GM18858 (cell line): ENCODE data around the gene EDRF1.

Source experiments
- ATAC-seq: cut with Tn5 transposase; IDR thresholded peaks from one replicate; pipeline ENCODE4 v1.9.1; 2021; ENCODE audit not compliant: unreplicated experiment

EDRF1 gene

GRCh38 chr10:125762692-125763648 lies 43.5 kb downstream of the EDRF1 start:
- ATAC-seq: no peak

GRCh38 chr10:125765835-125766234 lies 46.3 kb downstream of the EDRF1 start:
- ATAC-seq: no peak

GRCh38 chr10:125766511-125766910 lies 47.0 kb downstream of the EDRF1 start:
- no peak for ATAC-seq

GRCh38 chr10:125768219-125768855 lies 48.8 kb downstream of the EDRF1 start:
- no peak for ATAC-seq

GRCh38 chr10:125769175-125769574 lies 49.7 kb downstream of the EDRF1 start:
- no peak for ATAC-seq

GRCh38 chr10:125770844-125771243 lies 51.3 kb downstream of the EDRF1 start:
- ATAC-seq: no peak

- no peak for ATAC-seq
These were observed 52.8 kb downstream of the EDRF1 start for GRCh38 chr10:125772112-125772863.

GRCh38 chr10:125772864-125773180 lies 53.3 kb downstream of the EDRF1 start:
- no peak for ATAC-seq

- ATAC-seq: no peak
These were observed 54.4 kb downstream of the EDRF1 start for GRCh38 chr10:125773687-125774543.

- ATAC-seq: no peak
These were observed 55.2 kb downstream of the EDRF1 start for GRCh38 chr10:125774581-125775191.

- no peak for ATAC-seq
These were observed 56.1 kb downstream of the EDRF1 start, which contains the start of gene MMP21 for GRCh38 chr10:125775491-125776106. MMP21 (minus strand) TSS chr10:125775821; CDS start chr10:125775821, 0 bp downstream.

GRCh38 chr10:125777806-125778205 lies 58.3 kb downstream of the EDRF1 start:
- no peak for ATAC-seq

- no peak for ATAC-seq
These were observed 59.0 kb downstream of the EDRF1 start for GRCh38 chr10:125778556-125778955.

- ATAC-seq: no peak
These were observed 60.2 kb downstream of the EDRF1 start for GRCh38 chr10:125779403-125780327.

- no peak for ATAC-seq
These were observed 61.9 kb downstream of the EDRF1 start for GRCh38 chr10:125781374-125781773.

GRCh38 chr10:125782054-125782453 lies 62.5 kb downstream of the EDRF1 start:
- ATAC-seq: no peak

GRCh38 chr10:125782616-125783015 lies 63.1 kb downstream of the EDRF1 start:
- ATAC-seq: no peak

- no peak for ATAC-seq
These were observed 63.9 kb downstream of the EDRF1 start for GRCh38 chr10:125783408-125783807.

- peak; percentile 70 for ATAC-seq
These were observed 64.4 kb downstream of the EDRF1 start for GRCh38 chr10:125783957-125784356.
